ENCODE data around the gene S1PR1.

S1PR1 gene

GRCh38 chr1:101215363-101216011, 21.3 kb upstream of the S1PR1 start:
- TF ChIP-seq, protein P1, sequence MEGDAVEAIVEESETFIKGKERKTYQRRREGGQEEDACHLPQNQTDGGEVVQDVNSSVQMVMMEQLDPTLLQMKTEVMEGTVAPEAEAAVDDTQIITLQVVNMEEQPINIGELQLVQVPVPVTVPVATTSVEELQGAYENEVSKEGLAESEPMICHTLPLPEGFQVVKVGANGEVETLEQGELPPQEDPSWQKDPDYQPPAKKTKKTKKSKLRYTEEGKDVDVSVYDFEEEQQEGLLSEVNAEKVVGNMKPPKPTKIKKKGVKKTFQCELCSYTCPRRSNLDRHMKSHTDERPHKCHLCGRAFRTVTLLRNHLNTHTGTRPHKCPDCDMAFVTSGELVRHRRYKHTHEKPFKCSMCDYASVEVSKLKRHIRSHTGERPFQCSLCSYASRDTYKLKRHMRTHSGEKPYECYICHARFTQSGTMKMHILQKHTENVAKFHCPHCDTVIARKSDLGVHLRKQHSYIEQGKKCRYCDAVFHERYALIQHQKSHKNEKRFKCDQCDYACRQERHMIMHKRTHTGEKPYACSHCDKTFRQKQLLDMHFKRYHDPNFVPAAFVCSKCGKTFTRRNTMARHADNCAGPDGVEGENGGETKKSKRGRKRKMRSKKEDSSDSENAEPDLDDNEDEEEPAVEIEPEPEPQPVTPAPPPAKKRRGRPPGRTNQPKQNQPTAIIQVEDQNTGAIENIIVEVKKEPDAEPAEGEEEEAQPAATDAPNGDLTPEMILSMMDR (IDR thresholded peaks at IDR 0.05), result no peak

GRCh38 chr1:101216623-101217022, 20.2 kb upstream of the S1PR1 start:
- TF ChIP-seq, protein P1 (IDR thresholded peaks at IDR 0.05), result no peak

GRCh38 chr1:101217148-101217547, 19.7 kb upstream of the S1PR1 start:
- TF ChIP-seq, protein P1 (IDR thresholded peaks at IDR 0.05), result no peak

DNA sequence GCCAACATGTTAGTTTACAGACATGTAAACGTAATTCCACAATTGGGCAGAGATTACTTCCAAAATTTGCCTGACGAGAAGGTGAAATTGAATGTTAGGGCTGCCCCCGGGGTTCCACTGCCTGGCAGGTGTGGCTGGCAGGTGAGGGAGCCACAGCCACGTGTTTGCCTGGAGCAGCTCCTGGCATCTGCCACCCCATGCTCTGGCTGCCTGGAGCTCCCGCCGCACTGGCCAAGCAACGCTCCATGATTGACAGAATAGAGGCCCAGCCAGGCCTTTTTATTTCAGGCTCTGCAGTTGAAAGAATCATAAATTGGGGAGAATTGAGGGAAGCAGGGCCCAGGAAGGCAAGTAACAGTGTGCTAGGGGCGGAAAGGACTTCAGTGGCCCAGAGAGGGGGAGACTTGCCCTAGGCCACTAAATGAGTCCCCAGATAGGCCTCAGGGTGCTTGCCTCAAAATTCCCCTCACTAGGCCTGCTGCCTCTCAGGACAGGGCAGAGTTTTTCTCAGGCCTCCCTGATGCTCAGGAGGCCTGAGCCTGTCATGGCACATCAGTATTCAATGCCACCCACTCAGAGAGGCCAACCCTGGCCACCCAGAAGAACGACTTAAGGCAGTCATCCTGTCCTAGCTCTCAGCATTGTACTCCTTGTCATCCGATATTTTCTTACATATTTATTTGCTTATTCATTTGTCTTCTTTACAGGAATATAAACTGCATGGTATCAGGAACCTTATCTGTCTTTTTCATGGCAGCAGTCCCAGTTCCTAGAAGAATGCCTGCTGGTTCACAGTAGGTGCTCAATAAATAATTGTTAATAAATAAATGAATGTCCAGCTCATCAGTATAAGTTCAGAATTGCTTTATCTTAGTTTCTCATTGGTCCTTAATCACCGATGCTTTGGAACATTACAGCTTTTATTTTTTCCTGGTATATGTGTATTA, 16.6 kb upstream of the S1PR1 start:
- TF ChIP-seq, protein P1 (IDR thresholded peaks at IDR 0.05), result no peak

GRCh38 chr1:101220906-101221305, 15.9 kb upstream of the S1PR1 start:
- TF ChIP-seq, protein P1 (IDR thresholded peaks at IDR 0.05), result no peak

DNA sequence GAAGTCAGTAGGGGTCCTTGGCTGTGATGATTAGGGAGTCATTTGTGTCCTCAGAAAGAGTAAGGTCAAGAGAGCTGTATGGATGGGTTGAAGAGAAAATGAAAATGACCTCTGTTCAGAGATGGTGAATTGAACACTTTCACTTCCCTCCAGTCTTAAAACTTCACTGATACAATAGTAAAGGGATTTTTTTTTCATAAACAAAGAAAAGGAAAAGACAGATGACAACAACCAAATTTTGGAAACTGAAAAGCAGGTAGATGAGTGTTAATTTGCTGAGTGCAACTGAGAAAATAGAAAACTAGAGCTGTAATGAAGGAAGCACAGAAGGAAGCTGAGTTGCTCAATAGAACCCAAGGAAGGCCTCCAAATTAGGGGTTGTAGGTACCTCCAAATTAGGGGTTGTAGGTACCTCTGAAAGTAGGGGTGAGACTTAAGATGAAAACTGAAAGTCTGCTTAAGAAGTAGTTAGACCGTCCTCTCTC, 14.8 kb upstream of the S1PR1 start:
- TF ChIP-seq, protein P1 (IDR thresholded peaks at IDR 0.05), result no peak

GRCh38 chr1:101227837-101228236, 9.0 kb upstream of the S1PR1 start:
- TF ChIP-seq, protein P1 (IDR thresholded peaks at IDR 0.05), result no peak

All from LNCAP (cell line).